K562 (cell line): ENCODE measurements around the gene BCL3. TPM values are rescaled to one million over a fixed set of nuclear protein-coding genes. Genes with fewer than 3 reads are reported as not detected.

ENCODE experiments used
- ATAC-seq: fragments of 200-7000 bp; cut with Tn5 transposase; 3 replicates; pipeline ENCODE4 v1.9.1; 2020; ENCODE audit warnings: moderate library complexity
- BruUV-seq: library from RNA; stranded (reverse); fragments of 400-500 nt; replicated peaks from 2 replicates; lab custom pipeline; 2021; lab: Mats Ljungman, UMichigan
- CTCF ChIA-PET: fragments of 300-600 bp; formaldehyde crosslinking; extraction: SDS; loops from one replicate; lab custom pipeline; 2021; ENCODE audit warnings: low intra/inter-chr PET ratio; lab: Yijun Ruan, JAX
- POLR2A ChIA-PET: fragments of 300-600, 350-650 bp; sonication (Branson Sonifier 250); formaldehyde crosslinking; extraction: SDS; loops from one replicate; lab custom pipeline; 2021; ENCODE audit warnings: antibody characterized with exemption, inconsistent platforms; lab: Yijun Ruan, JAX
- DNase-seq, 4 experiments: peaks; one replicate each; pipeline versions ENCODE4 v3.0.0 to v3.0.0-alpha.2; 2011 to 2018; ENCODE audit warnings: low spot score in 3 of 4, mixed read lengths in 3 of 4; ENCODE audit errors: extremely low read depth in 1 of 4
- FAIRE-seq: peaks from 2 replicates; lab custom pipeline; 2011; peaks lifted over from hg19 to GRCh38; lab: Jason Lieb, UNC
- H2AFZ ChIP-seq: 2 replicates; pipeline ENCODE4 v1.6.0; 2011; ENCODE audit warnings: low read depth, low read length, control low read depth, inconsistent platforms
- H3K27ac ChIP-seq: fragments of 200-600 bp; 3 replicates; pipeline ENCODE4 v1.8.0; 2011; ENCODE audit warnings: low read depth, mild to moderate bottlenecking, control low read depth, inconsistent platforms, low read length, moderate library complexity, mixed read lengths; ENCODE audit errors: extremely low read depth
- H3K27me3 ChIP-seq, 2 experiments: fragments of 300-600 bp in 1 of 2; 2 replicates in 1 of 2; 3 replicates in 1 of 2; pipeline versions ENCODE4 v1.6.0 to v1.8.0; 2011; ENCODE audit warnings: inconsistent platforms in 2 of 2, low read length in 2 of 2, mild to moderate bottlenecking in 1 of 2, mixed read lengths in 1 of 2, moderate library complexity in 1 of 2; ENCODE audit not compliant: control insufficient read depth in 2 of 2, insufficient read depth in 2 of 2
- H3K36me3 ChIP-seq: fragments of 300-600 bp; 3 replicates; pipeline ENCODE4 v1.8.0; 2011; ENCODE audit warnings: mild to moderate bottlenecking, low read length, inconsistent platforms; ENCODE audit not compliant: control insufficient read depth, insufficient read depth
- H3K4me1 ChIP-seq, 2 experiments: fragments of 200-600 bp in 1 of 2; replicated peaks in 1 of 2; 2 replicates in 1 of 2; 3 replicates in 1 of 2; pipeline versions ENCODE4 v1.5.1 to v1.8.0; 2011; ENCODE audit warnings: inconsistent platforms in 2 of 2, low read length in 2 of 2, mild to moderate bottlenecking in 1 of 2, mixed read lengths in 1 of 2, moderate library complexity in 1 of 2; ENCODE audit not compliant: control insufficient read depth in 2 of 2, insufficient read depth in 2 of 2
- H3K4me2 ChIP-seq: 2 replicates; pipeline ENCODE4 v1.6.1; 2011; ENCODE audit warnings: low read length, control low read depth, inconsistent platforms, mixed read lengths; ENCODE audit not compliant: insufficient read depth
- H3K4me3 ChIP-seq: fragments of 200-600 bp; sonication (generic), shearing (Covaris generic); 2 replicates; pipeline ENCODE4 v1.5.1; 2016; ENCODE audit warnings: control low read depth, inconsistent platforms
- H3K79me2 ChIP-seq: fragments of 200-600 bp; 3 replicates; pipeline ENCODE4 v1.8.0; 2011; ENCODE audit warnings: low read length, inconsistent platforms; ENCODE audit not compliant: control insufficient read depth, insufficient read depth
- H3K9ac ChIP-seq, 2 experiments: 2 replicates each; pipeline versions ENCODE4 v1.6.0 to v1.6.1; 2011; ENCODE audit warnings: low read depth in 2 of 2, low read length in 2 of 2, control low read depth in 1 of 2, inconsistent platforms in 1 of 2, mild to moderate bottlenecking in 1 of 2, mixed read lengths in 1 of 2; ENCODE audit not compliant: insufficient read depth in 1 of 2
- H3K9me1 ChIP-seq: one replicate; pipeline ENCODE4 v1.6.0; 2011; ENCODE audit warnings: inconsistent platforms, mild to moderate bottlenecking, low read length, moderate library complexity; ENCODE audit not compliant: control insufficient read depth, insufficient read depth
- H3K9me3 ChIP-seq: replicated peaks from 2 replicates; pipeline ENCODE4 v1.5.1; 2011; ENCODE audit warnings: low read depth, low read length, inconsistent platforms; ENCODE audit not compliant: control insufficient read depth, insufficient read depth
- H4K20me1 ChIP-seq: replicated peaks from 2 replicates; pipeline ENCODE4 v1.6.1; 2011; ENCODE audit warnings: low read length, inconsistent platforms, mixed read lengths; ENCODE audit not compliant: control insufficient read depth, insufficient read depth
- ARHGAP35 ChIP-seq: fragments of 450-650 bp; IDR thresholded peaks from 2 replicates; pipeline ENCODE4 v1.6.1; 2018; ENCODE audit not compliant: partially characterized antibody
- ATF7 ChIP-seq: fragments of 450-650 bp; IDR thresholded peaks from 2 replicates; pipeline ENCODE4 v1.7.1; 2014; ENCODE audit warnings: mild to moderate bottlenecking, moderate library complexity
- HMGXB4 ChIP-seq: sonication (generic); formaldehyde crosslinking; IDR thresholded peaks from 2 replicates; pipeline ENCODE4 v1.8.1; 2023; ENCODE audit warnings: mild to moderate bottlenecking, missing genetic modification reagents
- RBM25 ChIP-seq: fragments of 200-400 bp; formaldehyde crosslinking; IDR thresholded peaks from 2 replicates; pipeline ENCODE4 v1.6.1; 2018; ENCODE audit warnings: low read length, low read depth, moderate library complexity; ENCODE audit not compliant: severe bottlenecking
- REST ChIP-seq, 2 experiments: fragments of 450-650 bp; formaldehyde crosslinking in 1 of 2; IDR thresholded peaks; 2 replicates each; pipeline versions ENCODE4 v1.4.0 to v1.6.1; 2014 to 2020; ENCODE audit warnings: mild to moderate bottlenecking in 2 of 2, borderline replicate concordance in 1 of 2, low read depth in 1 of 2
- SPI1 ChIP-seq: IDR thresholded peaks from 2 replicates; pipeline ENCODE4 v1.6.1; 2011; ENCODE audit warnings: low read depth, low read length, control low read depth, borderline replicate concordance
- ZNF24 ChIP-seq: fragments of 450-650 bp; IDR thresholded peaks from 2 replicates; pipeline ENCODE4 v1.6.1; 2016
- WGBS: fragments of 100-300 bp; shearing (Covaris generic); methylation state at CpG from one replicate; pipeline ENCODE4 v1.1.6; 2016; ENCODE audit warnings: low coverage, mixed read lengths; ENCODE audit not compliant: insufficient coverage; ENCODE audit errors: missing lambda C conversion rate; 5-methylcytosine and 5-hydroxymethylcytosine counted together
- in situ Hi-C: fragments of 300-500 bp; cut with MboI; formaldehyde crosslinking; loops from 4 replicates; pipeline ENCODE4 v1.15.0; 2018; ENCODE audit warnings: inconsistent platforms, mixed read lengths
- intact Hi-C: fragments of 100-400 bp; cut with micrococcal nuclease; formaldehyde crosslinking; loops from 2 replicates; pipeline ENCODE4 v1.14.2; 2022
- polyA plus RNA-seq, 8 experiments: library from polyadenylated mRNA; depleted of rRNA in 4 of 8; stranded (reverse) in 5 of 8; unstranded in 3 of 8; fragments of >200 nt; fragmentation: Nextera tagmentation in 2 of 8; fragmentation: Illumina TruSeq in 1 of 8; extraction: Ambion mirVana in 2 of 8; extraction: Trizol in 1 of 8; gene quantifications; 2 replicates each; pipeline versions ENCODE4 v1.2.1 to v1.2.3, GENCODE V29; 2011 to 2014; ENCODE audit warnings: inconsistent platforms in 1 of 8, missing spikeins in 1 of 8
- total RNA-seq, 7 experiments: library from RNA; depleted of rRNA in 6 of 7; stranded (reverse); fragments of >200 nt in 6 of 7; fragmentation: Illumina TruSeq in 2 of 7; extraction: Trizol in 2 of 7; gene quantifications; 2 replicates each; pipeline versions ENCODE4 v1.2.1 to v1.2.3, GENCODE V29; 2011 to 2021; ENCODE audit warnings: low replicate concordance in 1 of 7

BCL3 gene
- total and polyA plus RNA-seq, 9 of the 15 experiments (the other 6 are each of a cell fraction or from before 2014, with no cell fraction given): 0.03 to 2.4 (median 0.50) TPM; not detected in 1

GRCh38 chr19:44723299-44723951, 25.1 kb upstream of the BCL3 start:
- DNase-seq (no peak), FAIRE-seq (no peak), ATAC-seq (peak; percentile 65)
- Histone ChIP-seq H3K9me1 (no peaks in the 10 kb centered on the region), H3K4me3 (no peak overlapping the region), H2AFZ (no peak overlapping the region), H3K9me3 (no peaks in the 10 kb centered on the region), H3K27ac (no peak overlapping the region), H3K79me2 (no peaks in the 10 kb centered on the region), H3K9ac (no peak overlapping the region), H4K20me1 (no peaks in the 10 kb centered on the region), H3K27me3 (no peaks in the 10 kb centered on the region), H3K36me3 (no peaks in the 10 kb centered on the region), H3K4me2 (no peak overlapping the region), H3K4me1 (peaks cover 20 to 28% of the 10 kb centered on the region in 2 experiments)
- CTCF ChIA-PET: interaction anchor here (0.6 to 1.9 kb wide), 8 partner anchors 35 to 538 kb away, joined by 3 to 34 read pairs (median 4); partner anchors contain the start of genes BCAM and NECTIN2
- POLR2A ChIA-PET: interaction anchor here (0.6 to 2.3 kb wide), 15 partner anchors 9 to 554 kb away, joined by 3 to 16 read pairs (median 3); no protein-coding TSS in a partner anchor
- in situ Hi-C loops: loop anchor here (5.0 kb wide), 2 partner anchors 44 to 151 kb away; no protein-coding TSS in a partner anchor
- 31% methylated on average over 8 of the region's 10 CpGs for WGBS
- no peak for TF ChIP-seq REST (IDR thresholded peaks at IDR 0.05; ENCODE audit: borderline replicate concordance)
- TF ChIP-seq REST (CRISPR knock-in tag; IDR thresholded peaks at IDR 0.05; ENCODE audit: low read depth): no peak
- no peak for TF ChIP-seq HMGXB4 (CRISPR knock-in tag)
- no peak for TF ChIP-seq ARHGAP35
- TF ChIP-seq ZNF24: peak; percentile 92
- peak; percentile 75; the same call in 1 of the 2 replicates for TF ChIP-seq SPI1
- TF ChIP-seq RBM25: peak; percentile 7
- TF ChIP-seq ATF7: no peak
- no TSS peak for BruUV-seq
- intact Hi-C loops: loop anchor here (2.0 kb wide), 1 partner anchor 35 kb away; no protein-coding TSS in a partner anchor
